ENCODE results near the gene ANP32A.
"Not testable (repeated sequence)": the region's sequence is repeated elsewhere in the genome, so short reads cannot be mapped to it uniquely, and the experiment has no call there.

ANP32A gene

GRCh38 chr15:68781766-68782588 lies 38.7 kb downstream of the ANP32A start:
- DNase-seq (ENCODE audit: low read depth), result no peak

GRCh38 chr15:68781217-68781616 lies 39.5 kb downstream of the ANP32A start:
- DNase-seq (ENCODE audit: low read depth), result no peak

- no peak for DNase-seq (ENCODE audit: low read depth)
Observed at GRCh38 chr15:68778876-68779275, 41.8 kb downstream of the ANP32A start.

- DNase-seq (ENCODE audit: low read depth), result no peak
Observed at GRCh38 chr15:68776477-68777270, 44.0 kb downstream of the ANP32A start.

GRCh38 chr15:68775671-68776476 lies 44.8 kb downstream of the ANP32A start:
- no peak for DNase-seq (ENCODE audit: low read depth)

GRCh38 chr15:68775236-68775577 lies 45.5 kb downstream of the ANP32A start:
- no peak for DNase-seq (ENCODE audit: low read depth)

- DNase-seq (ENCODE audit: low read depth), result no peak
Observed at GRCh38 chr15:68774521-68775235, 46.0 kb downstream of the ANP32A start.

GRCh38 chr15:68774120-68774519 lies 46.6 kb downstream of the ANP32A start:
- no peak for DNase-seq (ENCODE audit: low read depth)

GRCh38 chr15:68773036-68773435 lies 47.7 kb downstream of the ANP32A start:
- no peak for DNase-seq (ENCODE audit: low read depth)

GRCh38 chr15:68770216-68770615 lies 50.5 kb downstream of the ANP32A start:
- no peak for DNase-seq (ENCODE audit: low read depth)

- no peak for DNase-seq (ENCODE audit: low read depth)
Observed at GRCh38 chr15:68769702-68770101, 51.0 kb downstream of the ANP32A start.

- no peak for DNase-seq (ENCODE audit: low read depth)
Observed at GRCh38 chr15:68768321-68768720, 52.4 kb downstream of the ANP32A start.

- no peak for DNase-seq (ENCODE audit: low read depth)
Observed at GRCh38 chr15:68767833-68768232, 52.9 kb downstream of the ANP32A start.

GRCh38 chr15:68765602-68766368 lies 54.9 kb downstream of the ANP32A start:
- no peak for DNase-seq (ENCODE audit: low read depth)

- DNase-seq (ENCODE audit: low read depth), result no peak
Observed at GRCh38 chr15:68764090-68764489, 56.6 kb downstream of the ANP32A start.

- DNase-seq (ENCODE audit: low read depth), result no peak
Observed at GRCh38 chr15:68763063-68763462, 57.6 kb downstream of the ANP32A start.

- not testable (repeated sequence) for DNase-seq (ENCODE audit: low read depth)
Observed at GRCh38 chr15:68759982-68760579, 60.6 kb downstream of the ANP32A start.

GRCh38 chr15:68755731-68756130 lies 65.0 kb downstream of the ANP32A start:
- DNase-seq (ENCODE audit: low read depth), result no peak

- no peak for DNase-seq (ENCODE audit: low read depth)
Observed at GRCh38 chr15:68751622-68752021, 69.1 kb downstream of the ANP32A start.

GRCh38 chr15:68749793-68750192 lies 70.9 kb downstream of the ANP32A start:
- no peak for DNase-seq (ENCODE audit: low read depth)

- DNase-seq (ENCODE audit: low read depth), result no peak
Observed at GRCh38 chr15:68749365-68749764, 71.3 kb downstream of the ANP32A start.

Measured in stimulated activated CD8-positive, alpha-beta memory T cell treated with anti-CD3 and anti-CD28 coated beads, Interleukin-12 subunit alpha, Interleukin-12 subunit beta, amount 100 ng/mL, for 4 hours (primary cell).